IPS-15b (cell line): Measurements from ENCODE around the gene MAPKAP1.

ENCODE experiments used
- H3K27me3 ChIP-seq: one replicate; pipeline ENCODE4 v1.6.1; 2013; ENCODE audit warnings: low read length; ENCODE audit not compliant: control insufficient read depth, insufficient read depth
- H3K36me3 ChIP-seq: one replicate; pipeline ENCODE4 v1.6.1; 2013; ENCODE audit warnings: low read length; ENCODE audit not compliant: control insufficient read depth, insufficient read depth
- H3K4me1 ChIP-seq: one replicate; pipeline ENCODE4 v1.6.1; 2013; ENCODE audit warnings: mild to moderate bottlenecking, low read length; ENCODE audit not compliant: control insufficient read depth, insufficient read depth
- H3K4me3 ChIP-seq: one replicate; pipeline ENCODE4 v1.5.1; 2013; ENCODE audit warnings: low read depth, low read length
- H3K9ac ChIP-seq: one replicate; pipeline ENCODE4 v1.6.1; 2013; ENCODE audit warnings: low read depth, mild to moderate bottlenecking, low read length
- H3K9me3 ChIP-seq: one replicate; pipeline ENCODE4 v1.6.1; 2013; ENCODE audit warnings: mild to moderate bottlenecking, low read length; ENCODE audit not compliant: control insufficient read depth, insufficient read depth

The MAPKAP1 gene

GRCh38 chr9:125617087-125617486, 89.9 kb downstream of the MAPKAP1 start:
- no peaks in the 10 kb centered on the region for H3K4me1 ChIP-seq
- H3K9ac ChIP-seq = no peak overlapping the region
- no peaks in the 10 kb centered on the region for H3K36me3 ChIP-seq
- H3K27me3 ChIP-seq = no peaks in the 10 kb centered on the region
- H3K4me3 ChIP-seq = no peak overlapping the region
- H3K9me3 ChIP-seq = no peaks in the 10 kb centered on the region

- Histone ChIP-seq H3K36me3 (no peaks in the 10 kb centered on the region), H3K27me3 (no peaks in the 10 kb centered on the region), H3K9ac (no peak overlapping the region), H3K4me3 (no peak overlapping the region), H3K4me1 (peaks cover 2% of the 10 kb centered on the region), H3K9me3 (no peaks in the 10 kb centered on the region)
Observed at GRCh38 chr9:125613141-125613540, 93.9 kb downstream of the MAPKAP1 start.

- H3K9ac ChIP-seq = no peak overlapping the region
- H3K4me3 ChIP-seq = no peak overlapping the region
- no peaks in the 10 kb centered on the region for H3K27me3 ChIP-seq
- H3K4me1 ChIP-seq = peaks cover 2% of the 10 kb centered on the region
- H3K36me3 ChIP-seq = no peaks in the 10 kb centered on the region
- H3K9me3 ChIP-seq = no peaks in the 10 kb centered on the region
Observed at GRCh38 chr9:125612616-125613015, 94.4 kb downstream of the MAPKAP1 start.

- Histone ChIP-seq H3K27me3 (no peaks in the 10 kb centered on the region), H3K4me3 (no peak overlapping the region), H3K36me3 (no peaks in the 10 kb centered on the region), H3K9ac (no peak overlapping the region), H3K4me1 (peaks cover 2% of the 10 kb centered on the region), H3K9me3 (no peaks in the 10 kb centered on the region)
Observed at GRCh38 chr9:125611121-125611765, 95.8 kb downstream of the MAPKAP1 start.

GRCh38 chr9:125609744-125610143, 97.3 kb downstream of the MAPKAP1 start:
- H3K9me3 ChIP-seq = no peaks in the 10 kb centered on the region
- peaks cover 2% of the 10 kb centered on the region for H3K4me1 ChIP-seq
- no peak overlapping the region for H3K4me3 ChIP-seq
- no peak overlapping the region for H3K9ac ChIP-seq
- no peaks in the 10 kb centered on the region for H3K27me3 ChIP-seq
- H3K36me3 ChIP-seq = no peaks in the 10 kb centered on the region

GRCh38 chr9:125608489-125609224, 98.4 kb downstream of the MAPKAP1 start:
- Histone ChIP-seq H3K4me3 (no peak overlapping the region), H3K36me3 (no peaks in the 10 kb centered on the region), H3K4me1 (peaks cover 6% of the 10 kb centered on the region), H3K27me3 (no peaks in the 10 kb centered on the region), H3K9me3 (no peaks in the 10 kb centered on the region), H3K9ac (no peak overlapping the region)

- H3K9me3 ChIP-seq = no peaks in the 10 kb centered on the region
- H3K36me3 ChIP-seq = no peaks in the 10 kb centered on the region
- no peak overlapping the region for H3K4me3 ChIP-seq
- no peaks in the 10 kb centered on the region for H3K27me3 ChIP-seq
- no peak overlapping the region for H3K9ac ChIP-seq
- peaks cover 10% of the 10 kb centered on the region for H3K4me1 ChIP-seq
Observed at GRCh38 chr9:125604196-125604595, 102.8 kb downstream of the MAPKAP1 start.

- no peak overlapping the region for H3K9ac ChIP-seq
- H3K4me3 ChIP-seq = no peak overlapping the region
- no peaks in the 10 kb centered on the region for H3K27me3 ChIP-seq
- H3K36me3 ChIP-seq = no peaks in the 10 kb centered on the region
- no peaks in the 10 kb centered on the region for H3K9me3 ChIP-seq
- H3K4me1 ChIP-seq = peaks cover 7% of the 10 kb centered on the region
Observed at GRCh38 chr9:125603478-125604021, 103.5 kb downstream of the MAPKAP1 start.

- Histone ChIP-seq H3K27me3 (no peaks in the 10 kb centered on the region), H3K4me1 (peaks cover 7% of the 10 kb centered on the region), H3K4me3 (no peak overlapping the region), H3K9me3 (no peaks in the 10 kb centered on the region), H3K9ac (no peak overlapping the region), H3K36me3 (no peaks in the 10 kb centered on the region)
Observed at GRCh38 chr9:125601961-125602360, 105.0 kb downstream of the MAPKAP1 start.

- Histone ChIP-seq H3K36me3 (peaks cover 4% of the 10 kb centered on the region), H3K27me3 (no peaks in the 10 kb centered on the region), H3K4me1 (peaks cover 7% of the 10 kb centered on the region), H3K9me3 (no peaks in the 10 kb centered on the region), H3K9ac (no peak overlapping the region), H3K4me3 (no peak overlapping the region)
Observed at GRCh38 chr9:125600194-125600593, 106.8 kb downstream of the MAPKAP1 start.

- Histone ChIP-seq H3K9me3 (no peaks in the 10 kb centered on the region), H3K4me3 (no peak overlapping the region), H3K36me3 (peaks cover 4% of the 10 kb centered on the region), H3K9ac (no peak overlapping the region), H3K27me3 (no peaks in the 10 kb centered on the region), H3K4me1 (no peaks in the 10 kb centered on the region)
Observed at GRCh38 chr9:125594223-125594610, 112.8 kb downstream of the MAPKAP1 start.
